Endothelial cell of umbilical vein (primary cell): ENCODE results near the gene IFT57. TPM values are rescaled to one million over a fixed set of nuclear protein-coding genes. Genes with fewer than 3 reads are reported as not detected.

Experiments used
- BruUV-seq: library from RNA; stranded (reverse); fragments of 400-500 nt; replicated peaks from 2 replicates; lab custom pipeline; 2021; lab: Mats Ljungman, UMichigan
- CTCF ChIA-PET: fragments of 300-600, 350-600 bp; sonication (Branson Sonifier 250); formaldehyde crosslinking; loops from one replicate; lab custom pipeline; 2021; ENCODE audit warnings: antibody characterized with exemption, inconsistent platforms; lab: Charles Lee
- POLR2A ChIA-PET: fragments of 300-600, 350-600 bp; sonication (Branson Sonifier 250); formaldehyde crosslinking; loops from one replicate; lab custom pipeline; 2021; ENCODE audit warnings: antibody characterized with exemption, inconsistent platforms; lab: Charles Lee
- DNase-seq: peaks from one replicate; pipeline ENCODE4 v3.0.0-alpha.2; 2011; ENCODE audit warnings: low read depth, low spot score
- FAIRE-seq: peaks from 2 replicates; lab custom pipeline; 2011; peaks lifted over from hg19 to GRCh38; lab: Jason Lieb, UNC
- H2AFZ ChIP-seq: 2 replicates; pipeline ENCODE4 v1.6.0; 2012; ENCODE audit warnings: low read depth, low read length, control low read depth, inconsistent platforms
- H3K27ac ChIP-seq: 2 replicates; pipeline ENCODE4 v1.5.1; 2011; ENCODE audit warnings: low read depth, mild to moderate bottlenecking, control low read depth, low read length, moderate library complexity; ENCODE audit not compliant: insufficient read depth
- H3K27me3 ChIP-seq, 2 experiments: 2 replicates each; pipeline versions ENCODE4 v1.6.0 to v1.6.1; 2011; ENCODE audit warnings: low read length in 2 of 2, mixed read lengths in 1 of 2; ENCODE audit not compliant: control insufficient read depth in 2 of 2, insufficient read depth in 2 of 2
- H3K36me3 ChIP-seq, 2 experiments: 2 replicates in 1 of 2; 3 replicates in 1 of 2; pipeline ENCODE4 v1.5.1; 2011; ENCODE audit warnings: low read length in 2 of 2, mild to moderate bottlenecking in 1 of 2, moderate library complexity in 1 of 2; ENCODE audit not compliant: control insufficient read depth in 2 of 2, insufficient read depth in 2 of 2; ENCODE audit errors: extremely low read depth in 1 of 2
- H3K4me1 ChIP-seq: 3 replicates; pipeline ENCODE4 v1.5.1; 2011; ENCODE audit warnings: mild to moderate bottlenecking, low read length; ENCODE audit not compliant: control insufficient read depth, insufficient read depth; ENCODE audit errors: extremely low read depth
- H3K4me2 ChIP-seq: 2 replicates; pipeline ENCODE4 v1.6.1; 2011; ENCODE audit warnings: low read length, control low read depth, mixed read lengths; ENCODE audit not compliant: insufficient read depth
- H3K4me3 ChIP-seq, 3 experiments: fragments of 200-600 bp in 1 of 3; sonication (generic), shearing (Covaris generic) in 1 of 3; replicated peaks in 1 of 3; 2 replicates each; pipeline ENCODE4 v1.5.1; 2011 to 2016; ENCODE audit warnings: control low read depth in 3 of 3, low read length in 3 of 3, mild to moderate bottlenecking in 2 of 3, inconsistent platforms in 1 of 3, low read depth in 1 of 3, moderate library complexity in 1 of 3; ENCODE audit not compliant: insufficient read depth in 1 of 3
- H3K79me2 ChIP-seq: 2 replicates; pipeline ENCODE4 v1.6.0; 2012; ENCODE audit warnings: low read length, inconsistent platforms; ENCODE audit not compliant: control insufficient read depth, insufficient read depth
- H3K9ac ChIP-seq: replicated peaks from 2 replicates; pipeline ENCODE3; 2011; ENCODE audit warnings: low read length, control low read depth; ENCODE audit not compliant: insufficient read depth; ENCODE audit errors: extremely low read depth
- H3K9me1 ChIP-seq: replicated peaks from 3 replicates; pipeline ENCODE4 v1.6.0; 2011; ENCODE audit warnings: mild to moderate bottlenecking, low read length; ENCODE audit not compliant: control insufficient read depth, insufficient read depth; ENCODE audit errors: extremely low read depth
- H3K9me3 ChIP-seq: replicated peaks from 2 replicates; pipeline ENCODE4 v1.5.1; 2012; ENCODE audit warnings: low read length, inconsistent platforms; ENCODE audit not compliant: control insufficient read depth, insufficient read depth
- H4K20me1 ChIP-seq: replicated peaks from 2 replicates; pipeline ENCODE3; 2011; ENCODE audit warnings: mild to moderate bottlenecking, low read length; ENCODE audit not compliant: control insufficient read depth, insufficient read depth; ENCODE audit errors: extremely low read depth
- CTCF ChIP-seq, 2 donors: IDR thresholded peaks; 1 replicate in 1 of 2; 2 replicates in 1 of 2; pipeline ENCODE4 v1.5.1; 2011; ENCODE audit warnings: low read length in 2 of 2, mild to moderate bottlenecking in 2 of 2, moderate library complexity in 2 of 2, control low read depth in 1 of 2, inconsistent platforms in 1 of 2, low read depth in 1 of 2; ENCODE audit not compliant: insufficient read depth in 1 of 2; ENCODE audit errors: extremely low read depth in 1 of 2
- EZH2 ChIP-seq: IDR thresholded peaks from 2 replicates; pipeline ENCODE4 v1.6.1; 2012; ENCODE audit warnings: borderline replicate concordance, low read depth, mild to moderate bottlenecking, moderate library complexity, low read length, inconsistent platforms; ENCODE audit not compliant: severe bottlenecking
- FOS ChIP-seq: IDR thresholded peaks from 2 replicates; pipeline ENCODE4 v1.6.1; 2011; ENCODE audit warnings: mild to moderate bottlenecking, low read length, moderate library complexity, borderline replicate concordance; ENCODE audit not compliant: insufficient read depth
- GATA2 ChIP-seq: IDR thresholded peaks from 2 replicates; pipeline ENCODE4 v1.7.0; 2011; ENCODE audit warnings: low read depth, mild to moderate bottlenecking, moderate library complexity, mixed read lengths, low read length; ENCODE audit not compliant: insufficient read length, insufficient read depth
- JUN ChIP-seq: IDR thresholded peaks from 2 replicates; pipeline ENCODE4 v1.6.1; 2011; ENCODE audit warnings: borderline replicate concordance, low read depth; ENCODE audit not compliant: insufficient read length, insufficient read depth
- POLR2AphosphoS5 ChIP-seq: IDR thresholded peaks from 2 replicates; pipeline ENCODE4 v1.6.1; 2012; ENCODE audit warnings: low read depth, mild to moderate bottlenecking, control low read depth, low read length, moderate library complexity; ENCODE audit not compliant: insufficient read depth
- dilution Hi-C: fragments of 300-500 bp; cut with MboI; formaldehyde crosslinking; loops from one replicate; pipeline ENCODE4 v1.15.0; 2019; ENCODE audit warnings: low sequenced_read_pairs; ENCODE audit not compliant: extremely low pct_ligation_motif_present
- intact Hi-C: fragments of 100-400 bp; cut with micrococcal nuclease; formaldehyde crosslinking; loops from one replicate; pipeline ENCODE4 v1.10.0; 2022
- polyA plus RNA-seq, 4 experiments: library from polyadenylated mRNA; depleted of rRNA in 3 of 4; stranded (reverse) in 3 of 4; unstranded in 1 of 4; fragments of >200 nt; gene quantifications; 2 replicates each; pipeline versions ENCODE4 v1.2.1 to v1.2.3, GENCODE V29; 2011 to 2012; ENCODE audit warnings: missing spikeins in 1 of 4
- total RNA-seq: library from RNA; stranded (reverse); gene quantifications from 2 replicates; pipeline ENCODE4 v1.2.3, GENCODE V29; 2021

The IFT57 gene
- total and polyA plus RNA-seq, 2 donors (not counting 3 experiments of a cell fraction or from before 2014, with no cell fraction given): 15.2 to 25.1 TPM

- ChIA-PET CTCF (interaction anchor here (1.0 to 1.4 kb wide), 2 partner anchors 11 to 13 kb away, joined by 3 to 5 read pairs; no protein-coding TSS in a partner anchor), POLR2A (no interaction called here)
- intact Hi-C loops (no loop called here), dilution Hi-C loops (no loop called here)
- no TSS peak for BruUV-seq
- no peaks in the 10 kb centered on the region for H3K27me3 ChIP-seq
- H3K36me3 ChIP-seq: no peaks in the 10 kb centered on the region
- no peak overlapping the region for H3K4me2 ChIP-seq
- H3K27ac ChIP-seq: no peak overlapping the region
- no peak overlapping the region for H3K9ac ChIP-seq
- H4K20me1 ChIP-seq: no peaks in the 10 kb centered on the region
- no peaks in the 10 kb centered on the region for H3K9me1 ChIP-seq
- no peak overlapping the region for H3K4me3 ChIP-seq
- H3K4me1 ChIP-seq: no peaks in the 10 kb centered on the region
- FAIRE-seq (no peak), DNase-seq (no peak)
- TF ChIP-seq CTCF (IDR thresholded peaks at IDR 0.05; ENCODE audit: extremely low read depth in 1 of 2, insufficient read depth in 1 of 2, low read depth in 1 of 2, low read length in 2 of 2) (no peak), EZH2 (no peak), POLR2AphosphoS5 (no peak), GATA2 (no peak), JUN (no peak), FOS (no peak)
- no peak overlapping the region for H2AFZ ChIP-seq
- H3K9me3 ChIP-seq: no peaks in the 10 kb centered on the region
- H3K79me2 ChIP-seq: no peaks in the 10 kb centered on the region
Observed at GRCh38 chr3:108243243-108243642, 21.0 kb upstream of the IFT57 start.
